HG03039 (cell line): ENCODE data around the gene PRSS36.
A peak's percentile ranks its signal among the peaks of the same experiment; 100 is the strongest.

Source experiments
- ATAC-seq: cut with Tn5 transposase; IDR thresholded peaks from one replicate; pipeline ENCODE4 v1.9.1; 2021; ENCODE audit warnings: mild to moderate bottlenecking, moderate library complexity; ENCODE audit not compliant: unreplicated experiment

Gene PRSS36

GRCh38 chr16:31128711-31129567 lies 20.9 kb downstream of the PRSS36 start:
- ATAC-seq: no peak

- no peak for ATAC-seq
Observed at GRCh38 chr16:31127182-31127581, 22.7 kb downstream of the PRSS36 start.

- no peak for ATAC-seq
Observed at GRCh38 chr16:31125844-31126243, 24.0 kb downstream of the PRSS36 start.

GRCh38 chr16:31120129-31120528 lies 29.7 kb downstream of the PRSS36 start:
- no peak for ATAC-seq

- no peak for ATAC-seq
Observed at GRCh38 chr16:31118223-31119155, 31.4 kb downstream of the PRSS36 start.

- ATAC-seq: peak; percentile 81
Observed at GRCh38 chr16:31117384-31118222, 32.3 kb downstream of the PRSS36 start, which contains the start of gene KAT8. Gene KAT8 (plus strand): TSS chr16:31117664. CDS start chr16:31117682, 18 bp downstream.

- no peak for ATAC-seq
Observed at GRCh38 chr16:31114468-31114867, 35.4 kb downstream of the PRSS36 start.

- ATAC-seq: no peak
Observed at GRCh38 chr16:31113121-31114120, 36.4 kb downstream of the PRSS36 start.

GRCh38 chr16:31112711-31113110 lies 37.2 kb downstream of the PRSS36 start:
- ATAC-seq: no peak

- ATAC-seq: no peak
Observed at GRCh38 chr16:31111881-31112466, 37.9 kb downstream of the PRSS36 start.

- no peak for ATAC-seq
Observed at GRCh38 chr16:31110106-31111034, 39.5 kb downstream of the PRSS36 start.

- no peak for ATAC-seq
Observed at GRCh38 chr16:31109622-31110021, 40.2 kb downstream of the PRSS36 start.

GRCh38 chr16:31108794-31109558 lies 40.9 kb downstream of the PRSS36 start:
- no peak for ATAC-seq

GRCh38 chr16:31108035-31108793 lies 41.7 kb downstream of the PRSS36 start, which contains the start of gene BCKDK:
Gene BCKDK (plus strand): TSS chr16:31108386. CDS start chr16:31109224, 838 bp downstream.
- ATAC-seq: peak; percentile 65

GRCh38 chr16:31107465-31107867 lies 42.4 kb downstream of the PRSS36 start:
- no peak for ATAC-seq
